Kidney (tissue), 14 donors: ENCODE data around the gene GALNT14. TPM values are rescaled to one million over a fixed set of nuclear protein-coding genes. Genes with fewer than 3 reads are reported as not detected.

Experiments
- DNase-seq, 5 donors: peaks; one replicate each; pipeline ENCODE4 v3.0.0-alpha.2; 2013 to 2020
- FAIRE-seq: peaks from 2 replicates; lab custom pipeline; 2012; peaks lifted over from hg19 to GRCh38; lab: Jason Lieb, UNC
- H3K27ac ChIP-seq, 2 donors: one replicate each; pipeline ENCODE4 v1.7.0; 2013; ENCODE audit warnings: low read depth in 2 of 2, low read length in 2 of 2, inconsistent platforms in 1 of 2
- H3K27me3 ChIP-seq: one replicate; pipeline ENCODE4 v1.7.1; 2013; ENCODE audit warnings: low read length, inconsistent platforms; ENCODE audit not compliant: control insufficient read depth, insufficient read depth
- H3K36me3 ChIP-seq, 3 donors: one replicate each; pipeline versions ENCODE4 v1.7.0 to v1.7.1; 2013; ENCODE audit warnings: low read length in 3 of 3, control low read depth in 1 of 3, inconsistent platforms in 1 of 3; ENCODE audit not compliant: insufficient read depth in 3 of 3, control insufficient read depth in 2 of 3
- H3K4me1 ChIP-seq, 3 donors: one replicate each; pipeline versions ENCODE4 v1.7.0 to v1.7.1; 2013; ENCODE audit warnings: low read length in 3 of 3, inconsistent platforms in 1 of 3, low read depth in 1 of 3; ENCODE audit not compliant: control insufficient read depth in 2 of 3, insufficient read depth in 2 of 3
- H3K4me3 ChIP-seq, 3 donors: one replicate each; pipeline versions ENCODE4 v1.7.0 to v1.8.1; 2013; ENCODE audit warnings: low read length in 3 of 3, control low read depth in 1 of 3, inconsistent platforms in 1 of 3
- H3K9ac ChIP-seq, 3 donors: one replicate each; pipeline versions ENCODE4 v1.7.0 to v1.7.1; 2013; ENCODE audit warnings: low read length in 3 of 3, control low read depth in 1 of 3, inconsistent platforms in 1 of 3
- H3K9me3 ChIP-seq, 3 donors: one replicate each; pipeline versions ENCODE4 v1.7.0 to v1.7.1; 2013; ENCODE audit warnings: low read length in 3 of 3, control low read depth in 1 of 3, inconsistent platforms in 1 of 3; ENCODE audit not compliant: control insufficient read depth in 2 of 3, insufficient read depth in 1 of 3
- CTCF ChIP-seq: IDR thresholded peaks from 3 replicates; pipeline ENCODE4 v1.5.1; 2012; ENCODE audit warnings: mild to moderate bottlenecking, moderate library complexity, borderline replicate concordance; ENCODE audit not compliant: insufficient read depth; ENCODE audit errors: extremely low read depth
- intact Hi-C: fragments of 100-400 bp; cut with DNase I; formaldehyde crosslinking; loops from one replicate; pipeline ENCODE4 v1.11.1; 2022
- polyA plus RNA-seq: library from polyadenylated mRNA; stranded (reverse); fragments of 350-450 nt; fragmentation: Illumina TruSeq; extraction: RNeasy Lipid Tissue Mini Kit (QIAGEN cat#74804); gene quantifications from one replicate; pipeline ENCODE4 v1.2.3, GENCODE V29; 2014; ENCODE audit warnings: low read depth, low replicate concordance; ENCODE audit not compliant: insufficient read depth
- total RNA-seq: library from RNA; stranded (reverse); fragmentation: NEBNext Ultra II Directional; extraction: Animal tissue kit (Norgen Biotek cat#: 25700); gene quantifications from one replicate; pipeline ENCODE4 v1.2.1, GENCODE V29; 2021
- donor health status: control.
- donor health status: control.
- donor health status: control.
- donor health status: control.
- donor health status: control.
- donor health status: DM: yes; HTN: yes; CAD: no.
- donor health status: Normal renal cell carcinoma (clear cell type).

Gene GALNT14
- total and polyA plus RNA-seq, 2 donors from 2014 or later = 84.6 to 90.3 TPM

- no peak for FAIRE-seq
- DNase-seq = no peak
- Histone ChIP-seq H3K9ac (no peak overlapping the region), H3K27ac (no peak overlapping the region), H3K9me3 (no peaks in the 10 kb centered on the region), H3K27me3 (no peaks in the 10 kb centered on the region), H3K4me1 (peaks cover 0 to 29% (median 17%) of the 10 kb centered on the region in 3 donors), H3K4me3 (no peak overlapping the region), H3K36me3 (no peaks in the 10 kb centered on the region)
- intact Hi-C loops = no loop called here
- TF ChIP-seq CTCF = no peak
Observed at GRCh38 chr2:31047599-31047998, 90.6 kb downstream of the GALNT14 start.

- no peak overlapping the region for H3K27ac ChIP-seq
Observed at GRCh38 chr2:31038385-31038784, 99.9 kb downstream of the GALNT14 start.

GRCh38 chr2:31037058-31037457 lies 101.2 kb downstream of the GALNT14 start:
- H3K4me1 ChIP-seq = no peaks in the 10 kb centered on the region
- peaks cover 0 to 14% (median 0%) of the 10 kb centered on the region in 3 donors for H3K9me3 ChIP-seq
- FAIRE-seq (no peak), DNase-seq (no peak)
- H3K36me3 ChIP-seq = peaks cover 0 to 2% (median 0%) of the 10 kb centered on the region in 3 donors
- no peak overlapping the region for H3K27ac ChIP-seq
- intact Hi-C loops = no loop called here
- H3K27me3 ChIP-seq = no peaks in the 10 kb centered on the region
- no peak overlapping the region for H3K9ac ChIP-seq
- no peak overlapping the region for H3K4me3 ChIP-seq
- no peak for TF ChIP-seq CTCF

More at GRCh38 chr2:31038385-31038784, 99.9 kb downstream of the GALNT14 start:
- H3K27me3 ChIP-seq = no peaks in the 10 kb centered on the region
- no peaks in the 10 kb centered on the region for H3K36me3 ChIP-seq
- H3K4me3 ChIP-seq = no peak overlapping the region
- H3K9ac ChIP-seq = no peak overlapping the region
- no peak for DNase-seq
- intact Hi-C loops = no loop called here
- H3K4me1 ChIP-seq = no peaks in the 10 kb centered on the region
- no peak for TF ChIP-seq CTCF
- H3K9me3 ChIP-seq = peaks cover 0 to 14% (median 0%) of the 10 kb centered on the region in 3 donors
- no peak for FAIRE-seq

DNA sequence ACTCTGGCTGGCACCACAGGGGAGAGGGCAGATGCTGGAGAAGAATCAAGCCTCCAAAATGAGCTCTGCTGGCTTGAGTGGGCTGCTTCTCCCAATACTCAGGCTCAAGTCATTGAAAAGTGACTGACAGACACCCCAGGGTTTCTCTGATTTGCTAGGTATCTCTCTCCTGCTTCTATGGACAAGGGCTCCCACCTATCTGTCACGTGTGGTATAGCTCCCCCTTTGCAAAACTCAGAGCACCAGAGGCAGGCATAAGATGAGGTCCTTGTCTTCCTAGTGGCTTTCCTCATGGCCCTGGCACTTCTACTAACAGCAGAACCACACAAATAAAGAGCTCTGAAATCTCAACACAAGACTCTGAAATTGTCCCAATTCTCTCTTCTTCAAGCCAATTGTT lies 105.2 kb downstream of the GALNT14 start:
- Histone ChIP-seq H3K4me1 (peaks cover 0 to under 1% (median 0%) of the 10 kb centered on the region in 3 donors), H3K9me3 (peaks cover 0 to 14% (median 0%) of the 10 kb centered on the region in 3 donors), H3K9ac (no peak overlapping the region), H3K27me3 (no peaks in the 10 kb centered on the region), H3K27ac (no peak overlapping the region), H3K4me3 (no peak overlapping the region), H3K36me3 (peaks cover 0 to 2% (median 0%) of the 10 kb centered on the region in 3 donors)
- no peak for TF ChIP-seq CTCF
- DNase-seq = no peak
- FAIRE-seq = no peak
- intact Hi-C loops = no loop called here
